Progenitor cell of endocrine pancreas (in vitro differentiated cells): ENCODE measurements around the gene SPOCK2. TPM values are rescaled to one million over a fixed set of nuclear protein-coding genes. Genes with fewer than 3 reads are reported as not detected.
"Not testable (repeated sequence)": the region's sequence is repeated elsewhere in the genome, so short reads cannot be mapped to it uniquely, and the experiment has no call there.

Experiments used
- DNase-seq: peaks from one replicate; pipeline ENCODE4 v3.0.0; 2021; ENCODE audit warnings: low spot score; ENCODE audit not compliant: unreplicated experiment
- H3K27ac Mint-ChIP-seq: 2 replicates; pipeline ENCODE4 v1.8.0; 2021; ENCODE audit warnings: mild to moderate bottlenecking, moderate library complexity, mixed read lengths
- H3K27me3 Mint-ChIP-seq: 2 replicates; pipeline ENCODE4 v1.8.0; 2021; ENCODE audit warnings: mixed read lengths
- H3K36me3 Mint-ChIP-seq: 2 replicates; pipeline ENCODE4 v1.8.0; 2022; ENCODE audit warnings: mixed read lengths; ENCODE audit not compliant: insufficient read depth
- H3K4me1 Mint-ChIP-seq: 2 replicates; pipeline ENCODE4 v1.8.0; 2021; ENCODE audit warnings: low read depth, mixed read lengths
- H3K4me3 Mint-ChIP-seq: 2 replicates; pipeline ENCODE4 v1.8.0; 2021; ENCODE audit warnings: low read depth, mild to moderate bottlenecking, moderate library complexity, mixed read lengths
- H3K9me3 Mint-ChIP-seq: 2 replicates; pipeline ENCODE4 v1.8.0; 2021; ENCODE audit warnings: low read depth, mixed read lengths
- CTCF ChIP-seq: fragments of 200-600 bp; sonication (generic); IDR thresholded peaks from one replicate; pipeline ENCODE4 v1.5.0; 2021; ENCODE audit warnings: antibody characterized with exemption, mild to moderate bottlenecking; ENCODE audit not compliant: unreplicated experiment
- long read RNA-seq: library from polyadenylated mRNA; unstranded; transcript quantifications from one replicate; pipeline ENCODE4 v2.0.0, GENCODE V29; 2020
- total RNA-seq: library from RNA; stranded (reverse); gene quantifications from 2 replicates; pipeline ENCODE4 v1.2.1, GENCODE V29; 2021

The SPOCK2 gene, protein sequence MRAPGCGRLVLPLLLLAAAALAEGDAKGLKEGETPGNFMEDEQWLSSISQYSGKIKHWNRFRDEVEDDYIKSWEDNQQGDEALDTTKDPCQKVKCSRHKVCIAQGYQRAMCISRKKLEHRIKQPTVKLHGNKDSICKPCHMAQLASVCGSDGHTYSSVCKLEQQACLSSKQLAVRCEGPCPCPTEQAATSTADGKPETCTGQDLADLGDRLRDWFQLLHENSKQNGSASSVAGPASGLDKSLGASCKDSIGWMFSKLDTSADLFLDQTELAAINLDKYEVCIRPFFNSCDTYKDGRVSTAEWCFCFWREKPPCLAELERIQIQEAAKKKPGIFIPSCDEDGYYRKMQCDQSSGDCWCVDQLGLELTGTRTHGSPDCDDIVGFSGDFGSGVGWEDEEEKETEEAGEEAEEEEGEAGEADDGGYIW
- 47.7 and 49.1 TPM in 2 replicates for total RNA-seq
- long read RNA-seq, partial matches to known transcripts: 0 of 127 reads
- long read RNA-seq, other reads (novel, unspliced or antisense): 124 of 127 reads

DNA sequence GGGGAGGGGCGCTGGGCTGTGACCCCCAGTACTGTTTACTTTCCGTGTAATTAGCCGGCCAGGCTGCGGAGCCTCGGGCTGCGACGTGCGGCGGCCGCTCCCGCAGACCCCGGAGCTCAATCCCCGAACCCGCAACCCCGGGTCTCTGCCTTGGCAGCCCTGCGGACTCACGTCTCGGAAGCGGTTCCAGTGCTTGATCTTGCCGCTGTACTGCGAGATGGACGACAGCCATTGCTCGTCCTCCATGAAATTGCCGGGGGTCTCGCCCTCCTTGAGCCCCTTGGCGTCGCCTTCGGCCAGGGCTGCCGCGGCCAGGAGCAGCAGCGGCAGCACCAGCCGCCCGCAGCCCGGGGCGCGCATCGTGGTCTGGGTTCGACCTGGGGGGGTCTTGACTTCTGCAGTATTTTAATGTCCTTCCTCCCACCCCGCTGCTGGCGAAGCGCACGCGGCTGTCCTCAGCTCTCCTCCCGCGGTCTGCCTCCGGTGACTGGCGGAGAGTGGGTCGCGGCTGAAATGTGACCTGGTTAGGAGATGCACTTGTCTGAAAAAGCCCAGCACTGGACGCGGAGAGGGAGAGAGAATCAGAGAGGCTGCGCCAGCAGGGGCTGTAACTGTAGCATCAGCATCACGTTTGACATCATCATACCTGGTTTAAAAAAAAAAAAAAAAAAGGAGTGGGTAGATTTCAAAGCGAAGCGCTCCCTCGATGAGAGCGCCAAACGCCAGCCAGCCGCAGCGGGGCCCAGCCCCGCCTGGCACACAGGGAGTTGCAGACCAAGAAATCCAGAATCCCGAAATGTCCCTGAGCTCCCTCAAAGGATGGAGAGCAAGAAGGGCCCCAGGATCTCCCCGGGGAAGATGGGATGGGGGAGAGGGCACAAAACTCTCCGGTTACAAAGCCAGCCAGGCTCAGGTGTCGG lies at the start of gene SPOCK2:
TSS of gene SPOCK2 (minus strand) at position 583 of the 920 bp plus-strand sequence. CDS start at position 360, 223 bp downstream.
- Mint-ChIP-seq H3K4me3 (peak within 1 kb of the TSS; percentile 89), H3K27ac (peak within 1 kb of the TSS; percentile 87), H3K9me3 (no peaks in the 10 kb centered on the region), H3K4me1 (peaks cover 39% of the 10 kb centered on the region), H3K36me3 (peaks cover 3% of the 10 kb centered on the region), H3K27me3 (peaks cover 8% of the 10 kb centered on the region)
- no peak for TF ChIP-seq CTCF
- DNase-seq: no peak

DNA sequence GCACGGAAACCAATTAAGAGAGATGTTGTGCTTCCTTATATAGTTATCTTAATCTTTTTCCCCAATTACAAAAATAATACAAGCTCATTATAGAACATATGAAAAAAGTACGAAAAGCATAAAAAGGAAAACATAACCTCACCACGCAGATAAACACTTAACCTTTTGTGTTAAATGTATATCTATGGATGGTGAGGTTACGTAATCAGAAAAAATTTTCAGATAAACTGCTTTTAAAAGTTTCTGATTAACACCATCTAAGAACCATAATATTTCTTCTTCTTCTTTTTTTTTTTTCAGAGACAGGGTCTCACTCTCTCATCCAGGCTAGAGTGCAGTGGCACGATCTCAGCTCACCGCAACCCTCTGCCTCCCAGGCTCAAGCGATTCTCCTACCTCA lies 49.2 kb upstream of the SPOCK2 start:
- Mint-ChIP-seq H3K36me3 (peaks cover 12% of the 10 kb centered on the region), H3K27ac (no peak overlapping the region), H3K27me3 (no peaks in the 10 kb centered on the region), H3K9me3 (no peaks in the 10 kb centered on the region), H3K4me3 (no peak overlapping the region), H3K4me1 (peaks cover 9% of the 10 kb centered on the region)
- DNase-seq: no peak
- no peak for TF ChIP-seq CTCF

DNA sequence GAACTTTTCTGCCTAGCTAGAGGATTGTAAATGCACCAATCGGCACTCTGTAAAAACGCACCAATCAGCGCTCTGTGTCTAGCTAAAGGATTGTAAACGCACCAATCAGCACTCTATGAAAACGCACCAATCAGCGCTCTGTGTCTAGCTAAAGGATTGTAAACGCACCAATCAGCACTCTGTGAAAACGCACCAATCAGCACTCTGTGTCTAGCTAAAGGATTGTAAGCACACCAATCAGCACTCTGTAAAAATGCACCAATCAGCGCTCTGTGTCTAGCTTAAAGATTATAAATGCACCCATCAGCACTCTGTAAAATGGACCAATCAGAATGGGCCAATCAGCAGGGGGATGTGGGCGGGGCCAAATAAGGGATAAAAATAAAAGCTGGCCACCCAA lies 47.9 kb upstream of the SPOCK2 start:
- not testable (repeated sequence) for H3K4me1 Mint-ChIP-seq

GRCh38 chr10:72134785-72135767 lies 46.7 kb upstream of the SPOCK2 start:
- Mint-ChIP-seq H3K4me3 (no peak overlapping the region), H3K27ac (peak overlapping the region; percentile 9), H3K36me3 (peaks cover 15% of the 10 kb centered on the region), H3K27me3 (no peaks in the 10 kb centered on the region), H3K9me3 (no peaks in the 10 kb centered on the region), H3K4me1 (peaks cover 9% of the 10 kb centered on the region)
- no peak for TF ChIP-seq CTCF
- no peak for DNase-seq

More for the DNA sequence above, 47.9 kb upstream of the SPOCK2 start:
- H3K27ac Mint-ChIP-seq, H3K9me3 Mint-ChIP-seq, DNase-seq, H3K4me3 Mint-ChIP-seq, H3K27me3 Mint-ChIP-seq: not testable (repeated sequence)
- H3K36me3 Mint-ChIP-seq: peaks cover 15% of the 10 kb centered on the region

GRCh38 chr10:72133517-72133916 lies 45.2 kb upstream of the SPOCK2 start:
- DNase-seq: no peak
- Mint-ChIP-seq H3K27ac (no peak overlapping the region), H3K9me3 (no peaks in the 10 kb centered on the region), H3K4me1 (peaks cover 9% of the 10 kb centered on the region), H3K4me3 (no peak overlapping the region), H3K36me3 (peaks cover 17% of the 10 kb centered on the region), H3K27me3 (no peaks in the 10 kb centered on the region)
- TF ChIP-seq CTCF: no peak
